ENCODE results near the gene MYCBPAP. TPM values are rescaled to one million over a fixed set of nuclear protein-coding genes. Genes with fewer than 3 reads are reported as not detected.
A peak's percentile ranks its signal among the peaks of the same experiment; 100 is the strongest.

Gene MYCBPAP
- total RNA-seq, 1 donor from 2014 or later, result 1.3 TPM

GRCh38 chr17:50536683-50537646, 28.7 kb downstream of the MYCBPAP start:
- no peaks in the 10 kb centered on the region for H3K36me3 ChIP-seq
- H3K4me3 ChIP-seq, result no peak overlapping the region
- no peak for DNase-seq
- H3K9me3 ChIP-seq, result no peaks in the 10 kb centered on the region
- intact Hi-C loops (cut with DNase I), result no loop called here
- no peak for TF ChIP-seq CTCF (IDR thresholded peaks at IDR 0.05)
- peaks cover 15% of the 10 kb centered on the region for H3K27me3 ChIP-seq
- ATAC-seq, result no peak
- H3K27ac ChIP-seq, result no peak overlapping the region
- H3K4me1 ChIP-seq, result peaks cover 25% of the 10 kb centered on the region

GRCh38 chr17:50537721-50538548, 29.7 kb downstream of the MYCBPAP start:
- peaks cover 5% of the 10 kb centered on the region for H3K27me3 ChIP-seq
- no peak for ATAC-seq
- TF ChIP-seq CTCF (IDR thresholded peaks at IDR 0.05), result no peak
- peaks cover 25% of the 10 kb centered on the region for H3K4me1 ChIP-seq
- H3K9me3 ChIP-seq, result no peaks in the 10 kb centered on the region
- intact Hi-C loops (cut with DNase I), result no loop called here
- H3K27ac ChIP-seq, result no peak overlapping the region
- H3K36me3 ChIP-seq, result no peaks in the 10 kb centered on the region
- no peak overlapping the region for H3K4me3 ChIP-seq
- DNase-seq, result no peak

- ATAC-seq (no peak), DNase-seq (no peak)
- Histone ChIP-seq H3K27me3 (no peaks in the 10 kb centered on the region), H3K36me3 (no peaks in the 10 kb centered on the region), H3K4me3 (no peak overlapping the region), H3K4me1 (peaks cover 24% of the 10 kb centered on the region), H3K9me3 (no peaks in the 10 kb centered on the region), H3K27ac (no peak overlapping the region)
- intact Hi-C loops (cut with DNase I), result no loop called here
- no peak for TF ChIP-seq CTCF (IDR thresholded peaks at IDR 0.05)
These were observed 30.5 kb downstream of the MYCBPAP start for GRCh38 chr17:50538549-50539410.

GRCh38 chr17:50539762-50540559, 31.7 kb downstream of the MYCBPAP start:
- Histone ChIP-seq H3K27ac (no peak overlapping the region), H3K4me3 (no peak overlapping the region), H3K36me3 (no peaks in the 10 kb centered on the region), H3K9me3 (no peaks in the 10 kb centered on the region), H3K4me1 (peaks cover 21% of the 10 kb centered on the region), H3K27me3 (no peaks in the 10 kb centered on the region)
- ATAC-seq (peak; percentile 7), DNase-seq (no peak)
- intact Hi-C loops (cut with DNase I), result loop anchor here (10.0 kb wide), 2 partner anchors 145 to 305 kb away; no protein-coding TSS in a partner anchor
- TF ChIP-seq CTCF (IDR thresholded peaks at IDR 0.05), result no peak

All from upper lobe of right lung (tissue), 1 donor.